Endothelial cell (in vitro differentiated cells): ENCODE measurements around the gene PARVG. TPM values are rescaled to one million over a fixed set of nuclear protein-coding genes. Genes with fewer than 3 reads are reported as not detected.

ENCODE experiments used
- DNase-seq: peaks from one replicate; pipeline ENCODE4 v3.0.0; 2021; ENCODE audit warnings: low spot score
- H3K27ac Mint-ChIP-seq: one replicate; pipeline ENCODE4 v1.8.0; 2021; ENCODE audit warnings: mixed read lengths, inconsistent platforms; ENCODE audit not compliant: unreplicated experiment
- H3K27me3 Mint-ChIP-seq: one replicate; pipeline ENCODE4 v1.8.0; 2021; ENCODE audit warnings: mild to moderate bottlenecking, moderate library complexity, mixed read lengths, inconsistent platforms; ENCODE audit not compliant: unreplicated experiment
- H3K36me3 Mint-ChIP-seq: one replicate; pipeline ENCODE4 v1.8.0; 2021; ENCODE audit warnings: mild to moderate bottlenecking, low read depth, mixed read lengths, inconsistent platforms; ENCODE audit not compliant: unreplicated experiment
- H3K4me1 Mint-ChIP-seq: one replicate; pipeline ENCODE4 v1.8.0; 2021; ENCODE audit warnings: mild to moderate bottlenecking, mixed read lengths, inconsistent platforms; ENCODE audit not compliant: unreplicated experiment
- H3K4me3 Mint-ChIP-seq: one replicate; pipeline ENCODE4 v1.8.0; 2021; ENCODE audit warnings: mild to moderate bottlenecking, mixed read lengths, inconsistent platforms; ENCODE audit not compliant: unreplicated experiment
- H3K9me3 Mint-ChIP-seq: one replicate; pipeline ENCODE4 v1.8.0; 2021; ENCODE audit warnings: mixed read lengths, inconsistent platforms; ENCODE audit not compliant: unreplicated experiment
- total RNA-seq: library from RNA; stranded (reverse); fragmentation: NEBNext Ultra II Directional; extraction: Animal tissue kit (Norgen Biotek cat#: 25700); gene quantifications from one replicate; pipeline ENCODE4 v1.2.1, GENCODE V29; 2021; ENCODE audit not compliant: unreplicated experiment
- TF ChIP-seq, protein P1 (sequence below): fragments of 200-600 bp; sonication (generic); IDR thresholded peaks from one replicate; pipeline ENCODE4 v1.5.0; 2021; ENCODE audit warnings: antibody characterized with exemption; ENCODE audit not compliant: unreplicated experiment

The PARVG gene
- total RNA-seq, 1 donor from 2014 or later, result 0.90 TPM

DNA sequence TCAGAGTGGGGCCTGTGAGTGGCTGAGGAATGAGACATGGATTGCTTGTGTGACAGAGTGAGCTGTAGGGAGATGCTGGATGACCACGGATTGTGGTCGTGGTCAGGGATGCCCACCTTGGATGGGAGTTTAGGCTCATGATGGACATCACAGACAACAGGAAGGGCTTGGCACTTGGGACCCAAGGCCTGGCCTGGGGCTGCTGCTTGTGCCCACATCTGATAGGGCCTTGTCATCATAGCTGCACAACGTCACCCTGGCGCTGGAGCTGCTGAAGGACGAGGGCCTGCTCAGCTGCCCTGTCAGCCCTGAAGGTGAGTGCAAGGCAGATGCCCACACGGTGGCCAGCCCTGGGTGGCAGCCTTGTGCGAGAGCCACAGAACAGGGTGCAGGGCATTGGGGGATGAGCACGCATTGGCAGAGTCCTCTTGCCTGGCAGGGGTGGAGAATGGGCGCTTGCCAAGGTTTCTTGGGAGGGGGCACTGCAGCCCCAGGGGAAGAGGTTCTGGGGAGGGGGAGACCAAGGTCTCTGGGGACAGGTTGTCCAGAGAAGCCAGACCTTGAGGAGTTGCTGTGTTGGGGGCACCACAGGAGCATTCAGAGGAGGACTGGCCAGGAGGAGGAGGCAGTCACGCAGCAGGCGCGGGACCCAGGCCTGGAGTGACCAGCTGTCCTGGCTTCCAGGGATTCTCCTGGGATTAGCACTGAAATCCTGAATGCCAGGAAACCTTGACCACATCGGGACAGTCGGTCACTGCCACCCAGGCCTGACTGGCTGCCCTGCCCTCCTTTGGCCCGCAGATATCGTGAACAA, 25.0 kb downstream of the PARVG start:
- DNase-seq, result no peak

GRCh38 chr22:44206330-44206645, 25.6 kb downstream of the PARVG start:
- Mint-ChIP-seq H3K36me3 (no peaks in the 10 kb centered on the region), H3K4me3 (no peak overlapping the region), H3K27ac (no peak overlapping the region), H3K27me3 (peaks cover 5% of the 10 kb centered on the region), H3K9me3 (no peaks in the 10 kb centered on the region), H3K4me1 (no peaks in the 10 kb centered on the region)
- TF ChIP-seq, protein P1, sequence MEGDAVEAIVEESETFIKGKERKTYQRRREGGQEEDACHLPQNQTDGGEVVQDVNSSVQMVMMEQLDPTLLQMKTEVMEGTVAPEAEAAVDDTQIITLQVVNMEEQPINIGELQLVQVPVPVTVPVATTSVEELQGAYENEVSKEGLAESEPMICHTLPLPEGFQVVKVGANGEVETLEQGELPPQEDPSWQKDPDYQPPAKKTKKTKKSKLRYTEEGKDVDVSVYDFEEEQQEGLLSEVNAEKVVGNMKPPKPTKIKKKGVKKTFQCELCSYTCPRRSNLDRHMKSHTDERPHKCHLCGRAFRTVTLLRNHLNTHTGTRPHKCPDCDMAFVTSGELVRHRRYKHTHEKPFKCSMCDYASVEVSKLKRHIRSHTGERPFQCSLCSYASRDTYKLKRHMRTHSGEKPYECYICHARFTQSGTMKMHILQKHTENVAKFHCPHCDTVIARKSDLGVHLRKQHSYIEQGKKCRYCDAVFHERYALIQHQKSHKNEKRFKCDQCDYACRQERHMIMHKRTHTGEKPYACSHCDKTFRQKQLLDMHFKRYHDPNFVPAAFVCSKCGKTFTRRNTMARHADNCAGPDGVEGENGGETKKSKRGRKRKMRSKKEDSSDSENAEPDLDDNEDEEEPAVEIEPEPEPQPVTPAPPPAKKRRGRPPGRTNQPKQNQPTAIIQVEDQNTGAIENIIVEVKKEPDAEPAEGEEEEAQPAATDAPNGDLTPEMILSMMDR, result no peak
- DNase-seq, result no peak

More for the DNA sequence above, 25.0 kb downstream of the PARVG start:
- Mint-ChIP-seq H3K27ac (no peak overlapping the region), H3K36me3 (no peaks in the 10 kb centered on the region), H3K27me3 (peaks cover 5% of the 10 kb centered on the region), H3K4me3 (no peak overlapping the region), H3K9me3 (no peaks in the 10 kb centered on the region), H3K4me1 (no peaks in the 10 kb centered on the region)
- TF ChIP-seq, protein P1, result no peak

DNA sequence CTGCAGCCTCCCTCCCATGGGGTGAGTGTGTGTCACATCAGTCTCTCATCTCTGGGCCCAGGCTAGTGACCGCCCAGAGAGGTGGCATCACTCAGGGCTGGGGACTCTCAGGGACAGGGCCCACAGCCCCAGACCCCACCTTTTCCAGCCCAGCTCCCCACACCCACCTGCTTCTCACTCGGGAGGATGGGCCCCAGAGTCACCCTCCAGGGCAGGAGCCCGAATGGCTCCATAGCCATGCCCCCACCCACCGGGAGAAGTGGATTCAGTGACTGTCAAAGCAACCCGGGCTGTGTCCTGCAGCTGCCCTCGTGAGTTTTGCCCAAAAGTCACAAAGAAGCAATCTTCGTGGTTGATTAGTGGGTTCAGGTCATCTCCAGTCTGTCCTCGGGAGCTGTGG, 26.0 kb downstream of the PARVG start:
- H3K4me1 Mint-ChIP-seq, result no peaks in the 10 kb centered on the region
- no peak overlapping the region for H3K4me3 Mint-ChIP-seq
- peaks cover 7% of the 10 kb centered on the region for H3K27me3 Mint-ChIP-seq
- no peaks in the 10 kb centered on the region for H3K36me3 Mint-ChIP-seq
- H3K9me3 Mint-ChIP-seq, result no peaks in the 10 kb centered on the region
- no peak for DNase-seq
- TF ChIP-seq, protein P1, result no peak
- no peak overlapping the region for H3K27ac Mint-ChIP-seq

GRCh38 chr22:44207173-44207980, 26.7 kb downstream of the PARVG start:
- DNase-seq, result no peak
- TF ChIP-seq, protein P1, result no peak
- no peaks in the 10 kb centered on the region for H3K36me3 Mint-ChIP-seq
- peaks cover 7% of the 10 kb centered on the region for H3K27me3 Mint-ChIP-seq
- no peaks in the 10 kb centered on the region for H3K9me3 Mint-ChIP-seq
- no peak overlapping the region for H3K4me3 Mint-ChIP-seq
- no peaks in the 10 kb centered on the region for H3K4me1 Mint-ChIP-seq
- H3K27ac Mint-ChIP-seq, result no peak overlapping the region

- Mint-ChIP-seq H3K4me3 (no peak overlapping the region), H3K36me3 (no peaks in the 10 kb centered on the region), H3K27ac (no peak overlapping the region), H3K27me3 (peaks cover 7% of the 10 kb centered on the region), H3K9me3 (no peaks in the 10 kb centered on the region), H3K4me1 (no peaks in the 10 kb centered on the region)
- DNase-seq, result no peak
- TF ChIP-seq, protein P1, result no peak
Observed at GRCh38 chr22:44207981-44208317, 27.2 kb downstream of the PARVG start.
